Stimulated activated naive CD4-positive, alpha-beta T cell treated with Interleukin-2 at 50 U/mL for 16 hours (primary cell): Measurements from ENCODE around the gene SS18L1.

Experiments
- DNase-seq: peaks from one replicate; lab custom pipeline; 2025; lab: John Stamatoyannopoulos, UW

SS18L1 gene

GRCh38 chr20:62226707-62227590 lies 83.4 kb downstream of the SS18L1 start:
- DNase-seq: no peak

- no peak for DNase-seq
These were observed 84.0 kb downstream of the SS18L1 start for GRCh38 chr20:62227591-62227976.

- no peak for DNase-seq
These were observed 84.7 kb downstream of the SS18L1 start for GRCh38 chr20:62227977-62228958.

- DNase-seq: no peak
These were observed 85.5 kb downstream of the SS18L1 start for GRCh38 chr20:62228982-62229545.

- no peak for DNase-seq
These were observed 86.1 kb downstream of the SS18L1 start for GRCh38 chr20:62229667-62230066.

GRCh38 chr20:62230276-62230675 lies 86.7 kb downstream of the SS18L1 start:
- no peak for DNase-seq

- no peak for DNase-seq
These were observed 87.1 kb downstream of the SS18L1 start for GRCh38 chr20:62230696-62231095.

- no peak for DNase-seq
These were observed 87.7 kb downstream of the SS18L1 start for GRCh38 chr20:62231292-62231691.
